Right cardiac atrium (tissue), 5 donors: ENCODE measurements around the gene REC114. TPM values are rescaled to one million over a fixed set of nuclear protein-coding genes. Genes with fewer than 3 reads are reported as not detected.

Experiments
- ATAC-seq, 2 donors: fragments of 200-7000 bp; cut with Tn5 transposase; one replicate each; pipeline versions ENCODE4 v1.8.0 to v1.9.1; 2020; ENCODE audit warnings: moderate library complexity in 2 of 2, mild to moderate bottlenecking in 1 of 2
- DNase-seq, 3 donors: peaks; one replicate each; pipeline ENCODE4 v3.0.0-alpha.2; 2020
- H3K27ac ChIP-seq: one replicate; pipeline ENCODE4 v1.5.1; 2013; ENCODE audit warnings: mild to moderate bottlenecking, low read length, control low read depth, moderate library complexity
- H3K27me3 ChIP-seq: one replicate; pipeline ENCODE4 v1.6.1; 2013; ENCODE audit not compliant: control insufficient read depth, insufficient read depth
- H3K4me1 ChIP-seq: one replicate; pipeline ENCODE4 v1.6.1; 2013; ENCODE audit warnings: low read length; ENCODE audit not compliant: control insufficient read depth, insufficient read depth
- H3K4me3 ChIP-seq: one replicate; pipeline ENCODE4 v1.5.1; 2013; ENCODE audit warnings: low read length, control low read depth
- H3K9me3 ChIP-seq: one replicate; pipeline ENCODE4 v1.6.1; 2013; ENCODE audit warnings: low read length; ENCODE audit not compliant: control insufficient read depth
- WGBS: extraction: QIAGEN DNeasy Blood & Tissue Kit; methylation state at CpG from one replicate; pipeline ENCODE4 v1.1.7; 2013; 5-methylcytosine and 5-hydroxymethylcytosine counted together
- intact Hi-C, 4 donors: fragments of 100-400 bp; cut with DNase I; formaldehyde crosslinking; loops; one replicate each; pipeline versions ENCODE4 v1.11.0 to v1.14.0; 2022 to 2023
- polyA plus RNA-seq: library from polyadenylated mRNA; stranded (reverse); fragments of 200-250 nt; gene quantifications from one replicate; pipeline ENCODE4 v1.2.3, GENCODE V29; 2013
- total RNA-seq, 4 donors: library from RNA; stranded (reverse); fragmentation: NEBNext Ultra II Directional; extraction: Animal tissue kit (Norgen Biotek cat#: 25700); gene quantifications; one replicate each; pipeline ENCODE4 v1.2.1, GENCODE V29; 2021
- donor health status: healthy with polysubstance abuse.
- donor health status: DM: no; HTN: yes; CAD: no.
- donor health status: DM: no; HTN: no; CAD: no.
- donor health status: DM: no; HTN: yes; CAD: no; lungs with severe emphysema.
- donor health status: DM: yes; HTN: yes; CAD: no.

Gene REC114
- total and polyA plus RNA-seq, 5 donors, result 2.6 to 12.1 (median 5.1) TPM

DNA sequence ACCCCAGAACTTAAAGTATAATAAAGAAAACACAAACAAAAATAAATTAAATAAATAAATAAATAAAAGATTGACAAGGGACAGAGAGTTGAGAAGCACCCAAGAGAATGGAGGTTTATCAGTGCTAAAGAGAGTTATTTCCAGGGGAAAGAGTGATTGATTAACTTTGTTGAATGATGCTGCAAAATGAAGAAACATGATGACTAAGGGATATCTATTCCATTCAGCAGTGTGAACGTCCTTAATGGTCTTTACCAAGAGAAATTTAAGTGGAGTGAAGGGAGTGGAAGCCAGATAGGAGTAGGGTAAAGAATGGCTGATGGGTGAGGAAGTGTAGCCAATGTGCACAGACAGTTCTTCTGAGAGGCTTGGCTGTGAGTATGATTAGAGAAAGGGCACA is 11.1 kb downstream of the REC114 start:
- intact Hi-C loops, result no loop called here
- no peak for ATAC-seq
- Histone ChIP-seq H3K27me3 (no peaks in the 10 kb centered on the region), H3K4me1 (peaks cover 2% of the 10 kb centered on the region), H3K4me3 (no peak overlapping the region), H3K9me3 (no peaks in the 10 kb centered on the region), H3K27ac (no peak overlapping the region)
- 16% methylated on average over 1 of the region's 1 CpG for WGBS
- no peak for DNase-seq

DNA sequence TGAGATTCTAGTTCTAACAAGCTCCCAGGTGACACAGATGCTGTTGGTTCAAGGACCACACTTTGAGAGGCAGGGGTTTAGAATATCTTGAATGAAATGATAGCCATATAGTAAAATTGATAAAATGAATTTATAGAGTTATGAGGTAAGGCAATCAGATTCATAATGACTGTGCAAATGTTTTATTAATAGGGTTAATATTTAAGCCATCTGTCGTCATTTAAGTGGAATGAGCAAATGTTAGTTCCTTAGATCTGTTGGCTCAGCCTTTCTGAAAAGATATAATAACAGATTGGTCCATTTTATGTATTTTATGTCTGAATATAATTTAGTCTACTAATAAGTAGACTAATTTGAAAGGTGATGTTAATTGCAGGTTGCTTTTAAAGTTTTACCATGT is 12.9 kb downstream of the REC114 start:
- no peak for ATAC-seq

DNA sequence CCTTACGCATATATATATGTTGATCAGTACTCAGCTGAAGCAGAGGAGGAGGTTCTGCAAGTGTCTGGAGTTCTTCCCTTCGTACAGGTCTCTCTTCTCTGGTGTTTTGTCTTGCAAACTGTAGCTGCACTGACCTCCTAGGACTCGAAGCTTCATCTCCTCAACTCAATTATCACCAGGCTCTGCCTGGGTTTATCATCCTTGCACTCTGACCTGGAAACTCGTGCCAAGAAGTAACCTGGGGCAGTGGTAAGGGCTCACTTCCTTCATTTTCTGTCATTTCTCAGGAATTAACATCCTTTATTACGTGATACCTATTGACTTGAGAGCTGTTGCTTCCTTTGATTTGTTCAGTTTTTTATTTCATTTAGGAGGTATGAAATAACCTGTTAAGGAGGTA is 14.4 kb downstream of the REC114 start:
- Histone ChIP-seq H3K4me1 (peaks cover 2% of the 10 kb centered on the region), H3K9me3 (no peaks in the 10 kb centered on the region), H3K27me3 (no peaks in the 10 kb centered on the region), H3K27ac (no peak overlapping the region), H3K4me3 (no peak overlapping the region)
- intact Hi-C loops, result no loop called here
- 53% methylated on average over 5 of the region's 5 CpGs for WGBS
- DNase-seq (no peak), ATAC-seq (no peak)

More for the DNA sequence above, 12.9 kb downstream of the REC114 start:
- no peaks in the 10 kb centered on the region for H3K9me3 ChIP-seq
- 88% methylated on average over 1 of the region's 1 CpG for WGBS
- H3K4me1 ChIP-seq, result peaks cover 2% of the 10 kb centered on the region
- intact Hi-C loops, result no loop called here
- DNase-seq, result no peak
- no peaks in the 10 kb centered on the region for H3K27me3 ChIP-seq
- no peak overlapping the region for H3K27ac ChIP-seq
- no peak overlapping the region for H3K4me3 ChIP-seq

DNA sequence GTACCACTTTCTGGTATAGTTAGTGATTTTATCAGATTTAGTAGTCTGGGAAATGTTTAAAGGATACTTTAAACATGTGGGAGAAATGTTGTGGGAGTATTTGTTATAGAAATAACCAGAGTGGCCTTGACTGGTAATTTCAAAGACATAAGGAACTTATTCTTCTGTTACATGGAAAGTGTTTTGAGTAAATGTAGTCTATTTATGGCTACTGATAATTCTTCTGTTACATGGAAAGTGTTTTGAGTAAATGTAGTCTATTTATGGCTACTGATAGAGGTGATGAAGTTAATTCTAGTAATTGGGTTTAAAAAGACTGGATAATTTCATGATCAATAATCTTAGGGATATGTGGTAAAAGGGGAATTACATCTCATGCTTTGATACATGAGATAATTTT is 17.7 kb downstream of the REC114 start:
- no peak overlapping the region for H3K4me3 ChIP-seq
- intact Hi-C loops, result no loop called here
- no peak overlapping the region for H3K27ac ChIP-seq
- H3K9me3 ChIP-seq, result no peaks in the 10 kb centered on the region
- no peaks in the 10 kb centered on the region for H3K27me3 ChIP-seq
- no peak for DNase-seq
- no peak for ATAC-seq
- peaks cover 2% of the 10 kb centered on the region for H3K4me1 ChIP-seq

DNA sequence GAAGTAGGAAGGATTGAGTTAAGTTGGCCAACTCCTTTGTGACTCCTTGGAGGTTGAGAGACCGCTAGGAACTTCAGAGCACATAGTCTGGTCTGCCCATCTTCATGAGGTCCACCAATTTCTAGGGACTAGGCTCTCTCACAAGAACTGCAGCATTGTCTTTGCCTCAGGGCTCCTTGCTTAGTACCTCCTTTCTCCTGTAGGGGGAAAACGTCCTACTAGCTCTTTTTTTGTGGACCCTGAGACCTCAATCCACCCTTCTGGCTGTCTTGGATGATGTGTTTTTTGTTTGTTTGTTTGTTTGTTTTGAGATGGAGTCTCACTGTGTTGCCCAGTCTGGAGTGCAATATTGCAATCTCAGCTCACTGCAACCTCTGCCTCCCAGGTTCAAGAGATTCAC is 21.6 kb downstream of the REC114 start:
- no peak for DNase-seq
- no peak for ATAC-seq
- Histone ChIP-seq H3K27ac (no peak overlapping the region), H3K4me1 (no peaks in the 10 kb centered on the region), H3K27me3 (no peaks in the 10 kb centered on the region), H3K4me3 (no peak overlapping the region), H3K9me3 (no peaks in the 10 kb centered on the region)
- intact Hi-C loops, result no loop called here
- 55% methylated on average over 2 of the region's 2 CpGs for WGBS

DNA sequence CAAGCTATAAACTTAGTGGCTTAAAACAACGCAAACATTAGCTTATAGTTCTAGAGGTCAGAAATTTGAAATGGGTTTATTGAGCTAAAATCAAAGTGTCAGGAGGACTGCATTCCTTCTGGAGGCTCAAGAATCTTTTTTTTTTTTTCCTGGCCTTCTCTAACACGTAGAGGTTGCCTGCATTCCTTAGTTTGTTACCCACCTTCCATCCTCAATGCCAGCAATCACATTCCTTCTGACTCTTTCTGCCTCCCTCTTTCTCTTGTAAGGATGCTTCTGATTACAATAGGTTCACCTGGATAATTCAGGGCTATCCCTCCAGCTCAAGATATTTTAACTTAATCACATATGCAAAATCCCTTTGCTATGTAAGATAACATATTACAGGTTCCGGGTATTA is 24.8 kb downstream of the REC114 start:
- 74% methylated on average over 3 of the region's 3 CpGs for WGBS
- intact Hi-C loops, result no loop called here

DNA sequence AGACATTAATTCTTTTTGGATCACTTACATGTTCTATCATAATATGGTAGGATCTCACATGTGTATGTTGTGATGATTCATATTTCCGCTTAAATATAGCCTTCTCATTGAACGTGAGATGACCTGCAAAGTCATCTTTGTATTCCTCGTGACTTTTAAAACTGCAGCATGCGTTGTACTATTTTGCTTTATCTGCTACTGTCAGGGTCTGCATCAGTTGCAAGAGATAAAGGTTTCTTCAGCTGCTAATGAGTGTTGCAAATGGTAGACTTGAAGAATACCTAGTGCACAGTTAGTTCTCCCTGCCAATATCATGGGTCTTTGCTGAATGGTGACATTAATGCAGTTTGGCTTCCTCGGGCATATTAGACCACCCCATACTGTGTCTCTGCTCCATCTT is 31.8 kb downstream of the REC114 start:
- H3K27ac ChIP-seq, result no peak overlapping the region
- peaks cover 1% of the 10 kb centered on the region for H3K4me1 ChIP-seq
- H3K4me3 ChIP-seq, result no peak overlapping the region
- intact Hi-C loops, result no loop called here
- H3K27me3 ChIP-seq, result no peaks in the 10 kb centered on the region
- no peak for DNase-seq
- ATAC-seq, result no peak
- no peaks in the 10 kb centered on the region for H3K9me3 ChIP-seq
- 74% methylated on average over 5 of the region's 5 CpGs for WGBS

More for the DNA sequence above, 24.8 kb downstream of the REC114 start:
- Histone ChIP-seq H3K27ac (no peak overlapping the region), H3K4me3 (no peak overlapping the region), H3K27me3 (no peaks in the 10 kb centered on the region), H3K9me3 (no peaks in the 10 kb centered on the region), H3K4me1 (peaks cover 1% of the 10 kb centered on the region)
- DNase-seq, result no peak
- no peak for ATAC-seq

DNA sequence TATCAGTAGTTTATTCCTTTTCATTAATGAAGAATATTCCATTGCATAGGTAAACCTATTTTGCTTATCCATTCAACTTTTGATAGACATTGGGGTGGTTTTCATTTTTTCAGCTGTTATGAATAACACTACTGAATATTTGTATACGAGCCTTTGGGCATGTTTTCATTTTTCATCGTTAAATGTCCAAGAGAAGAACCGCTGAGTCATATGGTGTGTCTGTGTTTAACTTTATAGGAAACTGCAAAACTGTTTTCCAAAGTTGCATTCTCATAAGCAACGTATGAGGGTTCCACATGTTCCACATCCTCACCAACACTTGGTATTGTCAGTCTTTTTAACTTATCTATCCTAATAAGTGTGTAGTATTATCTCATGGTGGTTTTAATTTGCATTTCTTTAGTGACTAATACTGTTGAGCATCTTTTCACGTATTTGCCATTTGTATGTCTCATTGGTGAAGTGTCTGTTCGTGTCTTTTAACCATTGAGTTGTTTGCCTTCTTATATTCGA is 33.8 kb downstream of the REC114 start:
- ATAC-seq, result no peak
- H3K27ac ChIP-seq, result no peak overlapping the region
- H3K4me3 ChIP-seq, result no peak overlapping the region
- H3K4me1 ChIP-seq, result no peaks in the 10 kb centered on the region
- H3K27me3 ChIP-seq, result no peaks in the 10 kb centered on the region
- 91% methylated on average over 7 of the region's 7 CpGs for WGBS
- no peaks in the 10 kb centered on the region for H3K9me3 ChIP-seq
- intact Hi-C loops, result no loop called here
- no peak for DNase-seq

DNA sequence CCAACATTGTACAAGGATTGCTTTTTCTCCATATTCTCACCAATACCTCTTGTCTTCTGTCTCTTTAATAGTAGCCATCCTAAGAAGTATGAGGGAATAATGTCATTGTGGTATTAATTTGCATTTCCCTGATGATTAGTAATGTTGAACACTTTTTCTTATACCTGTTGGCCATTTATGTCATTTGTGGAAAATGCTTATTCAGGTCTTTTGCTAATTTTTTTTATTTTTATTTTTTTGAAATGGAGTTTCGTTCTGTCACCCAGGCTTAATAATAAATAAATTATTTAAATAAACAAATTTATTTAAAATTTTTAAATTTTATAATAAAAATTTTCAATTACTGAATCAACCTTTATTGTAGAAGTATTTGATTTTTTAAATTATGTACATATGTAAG is 37.1 kb downstream of the REC114 start:
- ATAC-seq (no peak), DNase-seq (no peak)
- H3K4me3 ChIP-seq, result no peak overlapping the region
- no peaks in the 10 kb centered on the region for H3K27me3 ChIP-seq
- 81% methylated on average over 1 of the region's 1 CpG for WGBS
- H3K4me1 ChIP-seq, result peaks cover 2% of the 10 kb centered on the region
- no peaks in the 10 kb centered on the region for H3K9me3 ChIP-seq
- no peak overlapping the region for H3K27ac ChIP-seq
- intact Hi-C loops, result no loop called here

DNA sequence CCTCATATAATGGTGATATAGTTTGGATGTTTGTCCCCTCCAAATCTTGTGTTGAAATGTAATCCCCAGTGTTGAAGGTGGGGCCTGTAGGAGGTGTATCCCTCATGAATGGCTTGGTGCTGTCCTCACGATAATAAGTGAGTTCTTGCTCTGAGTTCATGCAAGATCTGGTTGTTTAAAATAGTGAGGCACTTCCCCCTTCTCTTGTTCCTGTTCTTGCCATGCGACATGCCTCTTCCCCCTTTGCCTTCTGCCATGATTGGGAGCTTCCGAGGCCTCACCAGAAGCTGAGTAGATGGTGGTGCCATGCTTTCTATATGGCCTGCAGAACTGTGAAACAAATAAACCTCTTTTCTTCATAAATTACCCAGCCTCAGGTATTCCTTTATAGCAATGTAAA is 39.2 kb downstream of the REC114 start:
- H3K9me3 ChIP-seq, result no peaks in the 10 kb centered on the region
- no peak for DNase-seq
- WGBS, result 69% methylated on average over 3 of the region's 3 CpGs
- no peaks in the 10 kb centered on the region for H3K27me3 ChIP-seq
- ATAC-seq, result no peak
- intact Hi-C loops, result no loop called here
- peaks cover 2% of the 10 kb centered on the region for H3K4me1 ChIP-seq
- no peak overlapping the region for H3K4me3 ChIP-seq
- no peak overlapping the region for H3K27ac ChIP-seq

DNA sequence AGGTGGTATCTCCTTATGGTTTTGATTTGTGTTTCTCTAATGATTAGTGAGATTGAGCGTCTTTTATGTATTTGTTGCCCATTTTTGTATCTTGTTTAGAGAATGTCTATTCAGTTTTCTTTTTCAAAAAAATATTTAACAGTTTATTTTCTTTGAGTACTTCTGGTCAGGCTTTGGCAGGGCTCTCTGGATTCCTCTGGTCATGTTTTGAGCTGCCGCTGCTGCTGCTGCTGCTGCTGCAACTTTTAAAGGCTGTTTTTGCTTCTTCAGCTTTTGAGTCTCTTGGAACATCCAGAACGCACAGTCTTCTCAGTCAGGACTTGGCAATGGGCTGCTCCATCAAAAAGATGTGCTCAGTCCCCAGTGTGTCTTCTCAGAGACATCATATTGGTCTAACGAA is 40.1 kb downstream of the REC114 start:
- intact Hi-C loops, result no loop called here
- ATAC-seq, result no peak
- peaks cover 2% of the 10 kb centered on the region for H3K4me1 ChIP-seq
- DNase-seq, result no peak
- H3K9me3 ChIP-seq, result no peaks in the 10 kb centered on the region
- H3K27me3 ChIP-seq, result no peaks in the 10 kb centered on the region
- H3K4me3 ChIP-seq, result no peak overlapping the region
- WGBS, result 66% methylated on average over 4 of the region's 4 CpGs
- no peak overlapping the region for H3K27ac ChIP-seq

DNA sequence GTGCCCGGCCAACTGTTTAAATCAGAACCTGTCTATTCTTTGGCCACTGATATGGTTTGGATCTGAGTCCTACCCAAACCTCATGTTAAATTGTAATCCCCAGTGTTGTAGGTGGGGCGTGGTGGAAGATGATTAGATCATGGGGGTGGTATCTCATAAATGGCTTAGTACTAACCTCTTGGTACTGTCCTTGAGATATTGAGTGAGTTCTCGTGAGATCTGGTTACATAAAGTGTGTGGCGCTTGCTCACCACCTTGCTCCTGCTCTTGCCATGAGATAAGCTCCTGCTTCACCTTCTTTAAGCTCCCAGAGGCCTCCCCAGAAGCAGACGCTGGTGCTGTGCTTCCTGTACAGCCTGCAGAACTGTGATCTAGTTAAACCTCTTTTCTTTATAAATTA is 42.4 kb downstream of the REC114 start:
- Histone ChIP-seq H3K27me3 (no peaks in the 10 kb centered on the region), H3K4me3 (no peak overlapping the region), H3K27ac (no peak overlapping the region), H3K9me3 (no peaks in the 10 kb centered on the region), H3K4me1 (peaks cover 2% of the 10 kb centered on the region)
- no peak for ATAC-seq
- intact Hi-C loops, result no loop called here
- WGBS, result 69% methylated on average over 5 of the region's 5 CpGs
- no peak for DNase-seq
